HEK293T (cell line): ENCODE measurements around the gene CSF1R.

Experiments used
- CTCF ChIA-PET: fragments of 350-600 bp; formaldehyde crosslinking; extraction: SDS; loops from one replicate; lab custom pipeline; 2021; ENCODE audit warnings: antibody characterized with exemption, inconsistent platforms; lab: Yijun Ruan, JAX
- POLR2A ChIA-PET: fragments of 350-600 bp; formaldehyde crosslinking; extraction: SDS; loops from one replicate; lab custom pipeline; 2020; ENCODE audit warnings: antibody characterized with exemption, inconsistent platforms; lab: Yijun Ruan, JAX
- DNase-seq: peaks from one replicate; pipeline ENCODE4 v3.0.0; 2012; ENCODE audit warnings: mixed read lengths; ENCODE audit errors: extremely low spot score
- ARNT ChIP-seq: fragments of 450-650 bp; IDR thresholded peaks from 2 replicates; pipeline ENCODE4 v1.6.1; 2017; ENCODE audit warnings: mild to moderate bottlenecking
- BHLHE40 ChIP-seq: fragments of 450-650 bp; IDR thresholded peaks from 2 replicates; pipeline ENCODE4 v1.6.1; 2016; ENCODE audit warnings: mild to moderate bottlenecking, moderate library complexity, borderline replicate concordance
- CTBP1 ChIP-seq: fragments of 450-650 bp; IDR thresholded peaks from 2 replicates; pipeline ENCODE4 v1.6.1; 2016; ENCODE audit warnings: borderline replicate concordance
- ELF4 ChIP-seq: fragments of 450-650 bp; IDR thresholded peaks from 2 replicates; pipeline ENCODE4 v1.6.1; 2017; ENCODE audit warnings: antibody characterized with exemption
- FOXA1 ChIP-seq: fragments of 450-650 bp; IDR thresholded peaks from 2 replicates; pipeline ENCODE4 v1.6.1; 2016; ENCODE audit warnings: mild to moderate bottlenecking
- FOXK2 ChIP-seq: fragments of 450-650 bp; IDR thresholded peaks from 2 replicates; pipeline ENCODE4 v1.6.1; 2016; ENCODE audit warnings: mild to moderate bottlenecking
- FOXM1 ChIP-seq: fragments of 450-650 bp; IDR thresholded peaks from 2 replicates; pipeline ENCODE4 v1.6.1; 2017; ENCODE audit warnings: mild to moderate bottlenecking, borderline replicate concordance
- HDGF ChIP-seq: fragments of 450-650 bp; IDR thresholded peaks from 2 replicates; pipeline ENCODE4 v1.6.1; 2017; ENCODE audit warnings: antibody characterized with exemption, borderline replicate concordance
- L3MBTL2 ChIP-seq: fragments of 450-650 bp; conservative IDR thresholded peaks from 2 replicates; pipeline ENCODE4 v1.6.1; 2016; ENCODE audit warnings: mild to moderate bottlenecking
- LEF1 ChIP-seq: fragments of 450-650 bp; IDR thresholded peaks from 2 replicates; pipeline ENCODE4 v1.6.1; 2017; ENCODE audit warnings: mild to moderate bottlenecking, borderline replicate concordance
- NFRKB ChIP-seq: fragments of 450-650 bp; IDR thresholded peaks from 2 replicates; pipeline ENCODE4 v1.6.1; 2016; ENCODE audit warnings: mild to moderate bottlenecking, moderate library complexity
- PKNOX1 ChIP-seq: fragments of 450-650 bp; IDR thresholded peaks from 2 replicates; pipeline ENCODE4 v1.6.1; 2016
- SP1 ChIP-seq: fragments of 450-650 bp; IDR thresholded peaks from 2 replicates; pipeline ENCODE4 v1.6.1; 2017
- SUZ12 ChIP-seq: fragments of 450-650 bp; IDR thresholded peaks from 2 replicates; pipeline ENCODE4 v1.6.1; 2016; ENCODE audit warnings: mild to moderate bottlenecking
- TARDBP ChIP-seq: fragments of 450-650 bp; IDR thresholded peaks from 2 replicates; pipeline ENCODE4 v1.6.1; 2016
- ZNF384 ChIP-seq: fragments of 450-650 bp; IDR thresholded peaks from 2 replicates; pipeline ENCODE4 v1.6.1; 2016

CSF1R gene

DNA sequence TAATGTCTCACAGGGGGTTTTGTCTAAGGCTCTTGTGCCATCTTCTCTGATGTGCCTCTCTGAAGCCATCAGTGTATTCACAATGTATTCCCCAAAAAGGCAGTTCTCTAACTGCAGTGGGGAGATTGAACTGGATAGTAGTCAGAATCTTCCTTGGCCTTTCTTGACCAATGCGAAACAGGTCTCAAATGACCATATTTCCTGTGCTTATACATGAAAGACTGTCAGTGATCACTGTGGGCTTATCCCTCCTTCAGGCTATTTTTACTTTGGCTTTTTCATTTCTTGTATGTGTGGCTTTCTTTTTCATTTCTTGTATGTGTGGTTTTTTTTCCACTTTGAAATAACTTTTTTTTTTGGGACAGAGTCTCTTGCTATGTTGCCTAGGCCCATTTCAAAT lies 66.1 kb downstream of the CSF1R start:
- no peak for TF ChIP-seq FOXM1
- no peak for TF ChIP-seq LEF1
- TF ChIP-seq SP1: no peak
- no peak for TF ChIP-seq L3MBTL2
- ChIA-PET CTCF (no interaction called here), POLR2A (interaction anchor here (1.3 to 1.4 kb wide), 2 partner anchors 19 to 20 kb away, joined by 3 read pairs; partner anchors contain the start of genes HMGXB3 and TIGD6)
- no peak for DNase-seq

- ChIA-PET POLR2A (no interaction called here), CTCF (interaction anchor here (0.6 kb wide), 1 partner anchor 14 kb away, joined by 3 read pairs; no protein-coding TSS in a partner anchor)
- no peak for TF ChIP-seq L3MBTL2
- TF ChIP-seq TARDBP: no peak
- no peak for TF ChIP-seq PKNOX1
- TF ChIP-seq FOXM1: no peak
- no peak for TF ChIP-seq LEF1
- no peak for TF ChIP-seq FOXK2
- no peak for TF ChIP-seq FOXA1
- TF ChIP-seq BHLHE40: no peak
- no peak for TF ChIP-seq ZNF384
- TF ChIP-seq SUZ12: no peak
- no peak for TF ChIP-seq ARNT
- no peak for TF ChIP-seq ELF4
- TF ChIP-seq CTBP1: no peak
- no peak for TF ChIP-seq HDGF
- no peak for TF ChIP-seq NFRKB
- no peak for TF ChIP-seq SP1
- no peak for DNase-seq
Measured at GRCh38 chr5:150017226-150018005, 68.9 kb downstream of the CSF1R start.

DNA sequence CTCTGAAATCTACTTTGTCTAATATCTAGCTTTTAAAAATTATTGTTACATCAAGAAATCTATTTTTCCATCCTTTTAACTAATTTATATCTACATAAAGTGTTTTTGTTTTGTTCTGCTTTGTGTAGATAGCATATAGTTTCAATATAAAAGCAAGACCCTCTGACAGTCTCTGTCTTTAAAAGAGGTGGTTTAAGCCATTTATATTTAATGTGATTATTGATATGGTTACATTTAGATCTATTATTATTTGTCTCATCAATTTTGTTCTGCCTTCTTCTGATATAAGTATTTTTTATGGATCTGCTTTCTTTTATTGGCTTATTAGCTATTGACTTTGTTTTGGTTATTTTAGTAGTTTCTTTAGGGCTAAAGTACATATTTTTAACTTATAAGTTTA lies 69.8 kb downstream of the CSF1R start:
- DNase-seq: no peak
- POLR2A ChIA-PET: no interaction called here
- TF ChIP-seq HDGF (no peak), BHLHE40 (no peak), FOXK2 (no peak), CTBP1 (no peak), ARNT (no peak), PKNOX1 (no peak), L3MBTL2 (no peak), FOXA1 (no peak), ZNF384 (no peak), FOXM1 (no peak), ELF4 (no peak), TARDBP (no peak), LEF1 (no peak), SUZ12 (no peak), SP1 (no peak), NFRKB (no peak)
- CTCF ChIA-PET: no interaction called here

DNA sequence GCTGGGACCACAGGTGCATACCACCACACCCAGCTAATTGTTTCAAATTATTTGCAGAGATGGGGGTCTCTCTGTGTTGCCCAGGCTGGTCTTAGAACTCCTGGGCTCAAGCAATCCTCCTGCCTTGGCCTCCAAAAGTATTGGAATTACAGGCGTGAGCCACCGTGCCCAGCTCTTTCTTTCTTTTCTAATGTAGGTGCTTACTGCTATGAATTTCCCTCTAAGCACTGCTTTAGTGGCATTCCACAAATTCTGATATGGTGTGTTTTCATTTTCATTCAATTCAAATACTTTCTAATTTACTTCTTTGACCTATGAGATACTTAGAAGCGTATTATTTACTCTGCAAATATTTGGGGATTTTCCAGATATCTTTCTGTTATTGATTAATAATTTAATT lies 70.9 kb downstream of the CSF1R start:
- no peak for DNase-seq
- ChIA-PET CTCF (interaction anchor here (0.5 kb wide), 1 partner anchor 397 kb away, joined by 3 read pairs; no protein-coding TSS in a partner anchor), POLR2A (no interaction called here)
- TF ChIP-seq NFRKB: no peak
- TF ChIP-seq SUZ12: no peak
- no peak for TF ChIP-seq FOXA1
- no peak for TF ChIP-seq FOXK2
- no peak for TF ChIP-seq TARDBP
- TF ChIP-seq CTBP1: no peak
- no peak for TF ChIP-seq HDGF

GRCh38 chr5:150014456-150014855 lies 71.9 kb downstream of the CSF1R start:
- ChIA-PET CTCF (no interaction called here), POLR2A (no interaction called here)
- no peak for DNase-seq
- TF ChIP-seq ARNT (no peak), FOXA1 (no peak), HDGF (no peak), NFRKB (no peak), FOXK2 (no peak), LEF1 (no peak), FOXM1 (no peak), PKNOX1 (no peak)

- no peak for DNase-seq
- TF ChIP-seq FOXA1 (no peak), PKNOX1 (no peak), L3MBTL2 (no peak), HDGF (no peak), CTBP1 (no peak), BHLHE40 (no peak), ARNT (no peak), LEF1 (no peak), FOXK2 (no peak), ELF4 (no peak), ZNF384 (no peak), TARDBP (no peak), NFRKB (no peak), SUZ12 (no peak)
- POLR2A ChIA-PET: no interaction called here
- CTCF ChIA-PET: no interaction called here
Measured at GRCh38 chr5:150013931-150014330, 72.4 kb downstream of the CSF1R start.
